GM20431 (cell line): ENCODE data around the gene PGAP1.

Source experiments
- in situ Hi-C: fragments of 300-500 bp; cut with MseI, MboI; formaldehyde crosslinking; loops from one replicate; pipeline ENCODE4 v1.15.0; 2020; ENCODE audit warnings: low sequenced_read_pairs; ENCODE audit not compliant: unreplicated experiment

The PGAP1 gene, protein sequence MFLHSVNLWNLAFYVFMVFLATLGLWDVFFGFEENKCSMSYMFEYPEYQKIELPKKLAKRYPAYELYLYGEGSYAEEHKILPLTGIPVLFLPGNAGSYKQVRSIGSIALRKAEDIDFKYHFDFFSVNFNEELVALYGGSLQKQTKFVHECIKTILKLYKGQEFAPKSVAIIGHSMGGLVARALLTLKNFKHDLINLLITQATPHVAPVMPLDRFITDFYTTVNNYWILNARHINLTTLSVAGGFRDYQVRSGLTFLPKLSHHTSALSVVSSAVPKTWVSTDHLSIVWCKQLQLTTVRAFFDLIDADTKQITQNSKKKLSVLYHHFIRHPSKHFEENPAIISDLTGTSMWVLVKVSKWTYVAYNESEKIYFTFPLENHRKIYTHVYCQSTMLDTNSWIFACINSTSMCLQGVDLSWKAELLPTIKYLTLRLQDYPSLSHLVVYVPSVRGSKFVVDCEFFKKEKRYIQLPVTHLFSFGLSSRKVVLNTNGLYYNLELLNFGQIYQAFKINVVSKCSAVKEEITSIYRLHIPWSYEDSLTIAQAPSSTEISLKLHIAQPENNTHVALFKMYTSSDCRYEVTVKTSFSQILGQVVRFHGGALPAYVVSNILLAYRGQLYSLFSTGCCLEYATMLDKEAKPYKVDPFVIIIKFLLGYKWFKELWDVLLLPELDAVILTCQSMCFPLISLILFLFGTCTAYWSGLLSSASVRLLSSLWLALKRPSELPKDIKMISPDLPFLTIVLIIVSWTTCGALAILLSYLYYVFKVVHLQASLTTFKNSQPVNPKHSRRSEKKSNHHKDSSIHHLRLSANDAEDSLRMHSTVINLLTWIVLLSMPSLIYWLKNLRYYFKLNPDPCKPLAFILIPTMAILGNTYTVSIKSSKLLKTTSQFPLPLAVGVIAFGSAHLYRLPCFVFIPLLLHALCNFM

DNA sequence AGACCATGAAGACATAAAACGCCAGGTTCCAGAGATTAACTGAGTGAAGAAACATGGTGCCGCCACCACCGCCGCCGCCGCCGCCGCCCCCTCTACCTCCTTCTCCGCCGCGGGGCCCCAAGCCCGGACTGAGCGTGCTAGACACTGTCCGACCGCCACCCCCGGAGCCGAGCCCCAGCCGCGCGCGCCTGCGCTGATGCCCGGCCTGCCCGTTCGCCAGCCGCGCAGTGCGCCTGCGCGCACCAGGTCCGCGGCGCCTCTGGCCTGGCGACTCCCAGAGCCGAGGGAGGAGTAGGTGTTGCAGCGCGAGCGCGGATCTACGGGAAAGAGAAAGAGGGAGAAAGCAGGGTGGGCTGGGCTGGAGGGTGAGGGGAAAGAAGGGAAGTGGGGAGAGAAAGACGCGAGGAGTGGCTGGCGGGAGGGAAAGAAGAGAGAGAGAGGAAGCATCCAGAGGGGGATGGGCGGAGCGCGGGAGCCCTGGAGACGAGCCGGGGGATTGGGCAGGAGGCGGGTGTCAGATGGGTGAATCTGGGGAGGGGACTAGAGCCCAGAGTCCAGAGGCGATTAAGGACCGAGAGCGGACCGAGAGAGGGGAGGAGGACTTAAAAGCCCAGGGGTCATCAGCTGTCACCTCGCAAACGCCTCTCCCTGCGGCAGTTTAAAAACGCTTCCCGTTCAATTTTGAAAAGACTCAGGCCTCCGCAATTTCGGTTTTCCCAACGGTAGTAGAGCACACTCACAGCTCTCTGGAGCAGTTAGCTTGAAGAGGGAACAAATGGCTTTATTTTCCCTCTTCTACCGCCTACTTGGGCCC is at the start of gene PGAP1:
PGAP1 (minus strand) TSS at position 146 of the 814 bp plus-strand sequence; CDS start at position 55, 91 bp downstream.
- in situ Hi-C loops, result no loop called here

DNA sequence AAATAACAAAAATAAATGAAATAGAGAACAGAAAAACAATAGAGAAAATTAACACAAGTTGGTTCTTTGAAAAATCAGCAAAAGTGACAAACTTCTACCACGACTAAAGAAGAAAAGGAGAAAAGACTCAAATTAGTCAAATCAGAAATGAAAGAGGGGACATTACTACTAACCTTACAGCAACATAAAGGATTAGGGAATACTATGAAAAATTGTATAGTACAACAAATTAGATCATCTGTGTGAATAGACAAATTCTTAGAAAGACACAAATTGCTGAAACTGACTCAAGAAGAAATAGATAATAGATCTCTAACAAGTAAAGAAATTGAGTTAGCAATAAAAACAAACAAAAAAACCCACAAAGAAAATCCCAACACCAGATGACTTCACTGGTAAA is 48.5 kb upstream of the PGAP1 start:
- in situ Hi-C loops, result no loop called here

DNA sequence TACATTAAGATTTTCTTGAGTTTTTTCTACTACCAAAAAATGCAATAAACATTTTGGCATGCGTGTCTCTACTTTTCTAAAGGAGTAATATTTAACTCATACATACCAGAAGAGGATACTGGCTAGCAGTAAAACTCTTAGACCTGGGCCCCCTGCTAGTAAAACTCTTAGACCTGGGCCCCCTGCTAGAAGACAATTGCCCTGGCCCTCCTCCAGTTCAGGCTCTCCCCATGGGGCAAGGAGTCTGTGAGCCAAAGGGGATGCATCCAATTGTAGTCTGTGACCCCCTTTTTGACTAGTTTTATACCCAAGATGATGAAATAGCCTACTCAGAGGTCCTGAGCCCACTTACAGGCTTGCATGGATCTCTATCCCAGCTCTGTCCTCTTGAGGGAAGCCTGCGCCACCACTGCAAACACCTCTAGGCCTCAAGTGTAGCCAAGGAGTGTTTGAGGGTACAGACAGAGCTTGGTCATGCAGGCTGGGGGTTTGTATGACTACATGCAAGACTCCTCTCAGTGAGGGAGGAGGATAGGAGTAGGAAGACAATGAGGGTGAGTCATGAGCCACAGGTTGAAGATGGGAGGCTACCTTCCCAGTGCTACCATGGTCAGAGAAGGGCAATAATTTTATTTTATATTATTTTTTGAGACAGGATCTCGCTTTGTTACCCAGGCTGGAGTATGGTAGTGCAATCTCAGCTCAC is 45.2 kb upstream of the PGAP1 start:
- in situ Hi-C loops, result no loop called here

DNA sequence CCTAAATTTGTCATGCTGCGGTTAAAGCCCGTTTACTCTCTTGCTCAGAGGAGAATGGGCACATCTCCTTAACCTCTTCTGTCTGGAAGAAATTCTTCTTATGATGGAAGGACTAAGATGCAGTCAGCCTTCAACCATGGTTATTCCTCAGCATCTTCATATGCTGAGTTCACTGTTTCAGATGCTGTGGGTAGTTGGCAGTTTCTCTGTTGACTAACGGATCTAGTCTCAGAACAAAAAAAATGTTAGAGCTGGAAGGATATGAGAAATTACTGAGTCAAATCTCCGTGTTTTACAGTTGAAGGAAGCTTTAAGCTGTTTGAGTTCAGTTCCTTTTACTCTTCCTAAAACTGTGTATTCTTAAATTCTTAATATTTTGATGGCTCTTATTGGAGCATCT is 43.6 kb upstream of the PGAP1 start:
- in situ Hi-C loops, result no loop called here

DNA sequence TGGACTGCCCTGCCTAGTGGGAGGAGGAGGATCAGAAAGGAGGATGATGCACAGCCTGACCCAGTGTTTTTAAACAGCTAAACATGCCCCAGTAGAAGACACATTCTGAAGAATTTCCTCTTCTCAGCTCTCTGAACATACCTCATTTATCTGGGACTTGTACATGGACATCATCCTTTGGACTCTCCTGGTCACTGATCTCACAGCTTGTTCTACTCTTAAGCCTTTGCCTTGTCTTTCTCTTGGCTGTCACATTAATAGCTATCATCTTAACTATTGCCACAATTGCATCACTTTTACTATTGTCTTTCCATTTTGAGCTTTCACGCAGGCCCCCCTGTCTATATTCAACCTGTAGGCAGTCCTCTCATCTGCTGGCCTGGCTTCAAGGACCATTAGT is 42.0 kb upstream of the PGAP1 start:
- in situ Hi-C loops, result no loop called here

DNA sequence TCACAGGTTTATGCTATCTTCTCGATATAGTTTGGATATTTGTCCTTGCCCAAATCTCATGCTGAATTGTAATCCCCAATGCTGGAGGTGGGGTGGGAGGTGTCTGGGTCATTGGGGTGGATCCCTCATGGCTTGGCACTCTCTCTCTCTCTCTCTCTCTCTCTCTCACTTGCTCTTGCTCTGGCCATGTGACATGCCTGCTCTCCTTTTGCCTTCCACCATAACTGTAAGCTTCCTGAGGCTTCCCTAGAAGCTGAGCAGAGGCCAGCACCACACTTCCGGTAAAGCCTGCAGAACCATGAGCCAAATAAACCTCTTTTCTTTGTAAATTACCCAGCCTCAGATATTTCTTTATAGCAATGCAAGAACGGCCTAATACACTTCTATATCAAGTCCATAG is 41.3 kb upstream of the PGAP1 start:
- in situ Hi-C loops, result no loop called here

DNA sequence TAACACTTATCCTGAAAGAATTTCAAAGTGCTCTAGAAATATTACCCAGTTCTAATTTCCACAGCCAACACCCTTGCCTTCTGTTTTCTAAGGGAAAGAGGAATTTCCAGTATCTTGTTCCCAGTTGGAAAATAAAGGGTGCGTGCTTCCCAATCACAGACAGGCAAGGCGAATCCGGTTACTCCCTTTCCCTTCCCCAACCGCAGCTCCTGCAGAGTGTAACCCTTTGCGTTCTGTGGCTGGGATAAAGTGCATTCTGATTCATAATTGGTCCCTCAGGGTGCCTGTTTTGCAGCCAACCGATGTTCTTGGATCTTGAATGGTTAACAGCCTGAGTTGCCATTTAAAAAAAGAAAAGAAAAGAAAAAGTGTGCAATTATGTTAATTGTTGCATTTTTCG is 40.6 kb upstream of the PGAP1 start:
- in situ Hi-C loops, result no loop called here

DNA sequence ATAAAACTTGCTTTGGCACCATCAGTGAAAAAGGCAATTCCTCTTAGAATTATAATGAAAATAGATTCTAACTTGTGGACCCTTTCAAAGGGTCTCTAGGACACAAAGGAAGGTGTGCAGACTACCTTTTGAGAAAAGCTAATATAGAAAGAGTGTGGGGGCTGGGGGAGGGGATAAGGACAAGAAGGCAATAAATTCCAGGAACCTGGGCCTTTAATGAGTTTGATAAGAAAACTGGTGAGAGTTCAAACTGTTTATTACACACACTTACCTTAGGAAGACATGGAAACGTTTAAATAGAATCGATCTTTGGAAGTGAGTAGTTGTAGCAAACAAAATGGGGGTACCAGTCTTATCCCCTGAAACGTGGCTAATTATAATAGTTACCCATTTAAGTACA is 39.6 kb upstream of the PGAP1 start:
- in situ Hi-C loops, result no loop called here

DNA sequence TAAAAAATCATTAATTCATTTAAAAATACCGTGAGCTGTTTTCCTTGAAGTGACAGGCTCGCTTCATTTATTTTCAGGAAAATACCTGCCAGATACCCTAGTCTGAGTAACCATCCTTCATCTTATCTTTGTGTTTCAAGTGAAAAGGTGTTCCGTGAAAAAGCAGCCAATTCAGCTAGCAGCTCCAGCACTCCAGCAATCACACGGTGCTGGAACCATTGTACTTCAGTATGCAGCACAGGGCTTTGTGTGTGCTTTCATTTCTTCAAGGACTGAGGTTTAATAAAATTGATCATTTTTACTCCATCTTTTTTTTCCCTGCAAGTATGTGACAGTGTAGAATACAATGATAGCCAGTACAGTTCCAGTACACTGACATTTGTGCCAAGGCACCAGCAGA is 39.1 kb upstream of the PGAP1 start:
- in situ Hi-C loops, result no loop called here

DNA sequence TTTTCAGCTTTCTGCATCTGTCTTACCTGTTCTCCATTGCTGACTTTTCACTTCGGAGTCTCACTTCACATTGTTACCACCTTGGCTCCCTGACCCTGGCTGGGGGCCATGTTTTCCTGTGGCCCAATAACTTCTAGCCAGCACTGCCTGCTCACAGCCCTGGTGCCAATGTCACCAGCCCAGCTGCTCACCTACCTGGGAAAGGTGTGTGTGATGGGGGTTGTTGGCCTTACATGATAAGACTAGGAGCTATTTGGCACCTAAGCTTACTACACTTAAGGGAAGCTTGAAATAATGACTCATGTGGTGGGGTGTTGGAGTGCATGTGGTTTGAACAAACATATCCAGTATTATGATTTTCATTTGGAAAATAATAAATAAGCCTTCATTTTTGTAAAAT is 37.5 kb upstream of the PGAP1 start:
- in situ Hi-C loops, result no loop called here

DNA sequence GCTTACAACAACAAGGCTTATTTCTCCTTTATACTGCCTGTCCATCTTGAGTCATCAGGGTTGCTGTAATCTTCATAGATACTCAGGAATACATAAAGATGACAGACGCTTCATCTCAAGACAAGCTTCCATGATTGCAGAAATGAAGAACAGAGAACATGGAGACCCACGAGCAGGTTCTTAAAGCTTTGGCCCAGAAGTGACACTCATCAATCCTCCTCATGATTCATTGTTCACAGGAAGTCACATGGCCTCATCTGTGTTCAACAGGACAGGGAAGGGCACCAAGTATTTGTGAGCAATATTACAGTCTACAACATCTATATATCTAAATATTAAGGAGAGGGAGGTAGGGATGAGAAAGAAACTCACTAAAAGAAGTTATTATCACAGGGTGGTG is 36.5 kb upstream of the PGAP1 start:
- in situ Hi-C loops, result no loop called here

DNA sequence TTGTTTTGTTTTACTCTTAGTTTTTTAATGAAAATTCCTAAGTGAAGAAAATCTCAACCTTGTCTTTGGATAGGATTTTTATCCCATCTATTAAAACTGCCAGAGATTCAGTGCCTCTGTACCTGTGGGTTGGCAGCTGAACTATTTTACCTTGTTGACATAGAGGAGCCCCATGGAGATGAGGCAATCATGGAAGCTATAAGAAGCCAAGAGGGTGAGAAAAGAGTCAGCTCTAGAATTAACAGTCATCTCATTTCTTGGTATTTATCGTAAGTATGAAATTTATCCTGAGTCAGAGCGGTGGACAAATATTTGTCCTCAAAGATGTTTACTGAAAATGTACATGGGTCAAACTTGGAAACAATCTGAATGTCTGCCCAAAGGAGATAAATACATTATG is 35.8 kb upstream of the PGAP1 start:
- in situ Hi-C loops, result no loop called here

DNA sequence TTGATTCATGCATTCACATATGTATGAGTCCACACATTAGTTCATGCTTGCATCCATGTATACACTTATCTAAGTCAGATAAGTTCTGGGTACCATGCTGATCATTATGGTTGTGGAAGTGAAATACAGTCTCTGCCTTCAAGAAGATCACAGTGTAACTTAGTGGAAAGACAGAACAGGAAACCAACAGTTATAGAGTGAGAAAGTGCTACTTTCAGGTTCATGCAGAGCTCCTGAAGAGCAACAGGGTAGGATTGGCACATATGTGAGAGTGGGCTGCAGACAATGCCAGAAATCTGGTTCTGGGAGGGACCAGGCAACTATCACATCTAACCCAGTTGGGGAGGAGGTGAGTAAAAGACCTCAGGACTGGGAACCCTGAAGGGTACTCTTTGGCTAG is 35.4 kb upstream of the PGAP1 start:
- in situ Hi-C loops, result no loop called here

DNA sequence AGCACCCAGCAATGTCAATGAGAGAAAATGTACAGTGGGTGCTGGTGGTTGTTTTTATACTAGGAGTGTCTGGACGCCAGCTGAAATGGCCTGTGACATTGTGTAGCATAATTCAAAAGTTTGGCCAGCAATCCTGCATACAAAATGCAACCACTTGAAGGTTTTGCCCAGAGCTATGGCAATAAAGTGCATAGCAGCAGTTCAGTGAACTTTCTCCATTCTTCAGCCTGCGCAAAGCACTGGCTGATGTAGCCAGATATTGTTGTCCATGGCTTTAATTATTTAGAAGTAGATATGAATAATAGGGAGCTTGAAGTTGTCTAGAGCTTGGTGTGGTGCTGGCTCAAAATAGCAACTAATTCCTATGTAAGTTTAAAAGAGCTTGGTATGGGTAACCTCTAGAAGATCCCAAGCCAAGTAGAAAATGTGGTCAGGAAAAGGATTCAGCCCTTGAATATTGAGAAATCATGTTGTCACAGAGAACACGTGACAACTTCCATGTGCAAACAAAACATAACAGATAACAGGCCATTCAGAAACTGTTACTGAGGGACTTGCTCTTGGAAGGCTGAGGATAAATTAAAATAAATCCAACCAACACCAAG is 33.3 kb upstream of the PGAP1 start:
- in situ Hi-C loops, result no loop called here

DNA sequence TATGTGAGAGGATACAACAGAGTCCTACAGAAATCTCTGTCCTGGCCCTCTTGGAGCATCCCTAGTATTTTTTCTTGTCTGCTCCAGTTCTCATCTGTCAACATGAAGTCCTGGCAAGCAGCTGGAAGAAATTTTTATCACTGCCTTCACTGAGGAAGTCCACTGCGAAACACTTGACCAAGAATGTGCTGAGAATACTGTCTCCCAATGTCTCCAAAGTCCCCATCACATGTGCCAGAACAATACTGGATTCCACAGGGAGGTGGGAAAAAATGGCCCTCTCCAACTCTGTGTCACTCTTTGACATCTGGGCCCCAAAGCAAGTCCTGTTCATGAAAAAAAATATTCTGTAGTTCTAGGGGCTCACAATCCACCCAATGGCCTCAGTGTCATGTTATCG is 32.8 kb upstream of the PGAP1 start:
- in situ Hi-C loops, result no loop called here

DNA sequence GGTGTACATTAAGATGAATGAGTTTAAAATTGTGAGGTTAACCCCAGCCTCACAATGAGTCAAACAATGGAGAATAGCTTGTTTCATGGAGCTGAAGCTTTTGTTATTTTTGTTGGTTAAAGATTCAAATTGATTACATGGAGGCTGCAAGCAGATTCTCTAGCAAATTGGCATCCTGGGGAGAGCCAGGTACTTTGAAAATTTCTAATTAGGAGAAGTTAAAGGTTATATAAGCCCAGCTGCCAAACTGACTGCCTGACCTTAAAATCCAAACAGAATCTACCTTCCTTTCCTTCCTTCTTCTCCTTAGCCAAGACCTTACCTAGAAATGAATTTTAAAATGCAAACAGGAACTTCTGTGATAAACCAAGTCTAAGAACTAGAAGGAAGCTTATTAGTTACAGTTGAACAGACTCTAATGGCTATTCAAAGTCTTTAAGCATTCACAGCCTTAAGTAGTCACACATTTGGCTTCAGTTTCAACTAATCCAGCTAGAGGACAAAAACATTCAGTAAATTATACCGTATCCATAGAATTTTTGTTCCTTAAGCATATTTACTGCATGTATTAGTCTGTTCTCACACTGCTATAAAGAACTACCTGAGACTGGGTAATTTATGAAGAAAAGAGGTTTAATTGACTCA is 31.5 kb upstream of the PGAP1 start:
- in situ Hi-C loops, result no loop called here

DNA sequence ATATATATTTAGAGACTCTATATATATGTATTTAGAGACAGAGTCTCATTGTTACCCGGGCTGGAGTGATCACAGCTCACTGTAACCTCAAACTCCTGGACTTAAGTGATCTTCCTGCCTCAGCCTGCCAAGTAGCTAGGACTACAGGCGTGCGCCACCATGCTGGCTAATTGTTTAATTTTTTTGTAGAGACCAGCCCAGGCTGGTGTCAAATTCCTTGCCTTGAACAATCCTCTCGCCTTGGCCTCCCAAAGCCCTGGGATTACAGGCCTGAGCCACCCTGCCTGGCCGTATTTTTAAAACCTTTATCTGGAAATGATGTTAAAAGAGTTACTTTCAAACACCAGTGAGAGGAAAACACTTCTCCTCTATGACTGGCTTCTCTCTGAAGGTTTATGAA is 30.9 kb upstream of the PGAP1 start:
- in situ Hi-C loops, result no loop called here

DNA sequence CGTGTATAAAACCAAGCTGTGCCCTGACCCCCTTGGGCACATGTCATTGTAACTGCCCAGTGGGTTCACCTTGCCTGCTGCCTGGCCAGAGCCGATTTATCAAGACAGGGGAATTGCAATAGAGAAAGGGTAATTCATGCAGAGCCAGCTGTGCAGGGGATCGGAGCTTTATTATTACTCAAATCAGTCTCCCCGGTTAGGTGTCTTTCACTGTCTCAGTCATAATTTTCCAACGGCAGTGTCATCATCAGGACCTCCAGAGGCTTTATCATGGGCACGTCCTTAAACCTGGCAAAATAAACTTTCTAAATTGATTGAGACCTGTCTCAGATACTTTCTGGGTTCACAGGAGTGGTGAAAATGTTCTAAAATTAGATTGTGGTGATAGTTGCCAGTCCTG is 29.6 kb upstream of the PGAP1 start:
- in situ Hi-C loops, result no loop called here

DNA sequence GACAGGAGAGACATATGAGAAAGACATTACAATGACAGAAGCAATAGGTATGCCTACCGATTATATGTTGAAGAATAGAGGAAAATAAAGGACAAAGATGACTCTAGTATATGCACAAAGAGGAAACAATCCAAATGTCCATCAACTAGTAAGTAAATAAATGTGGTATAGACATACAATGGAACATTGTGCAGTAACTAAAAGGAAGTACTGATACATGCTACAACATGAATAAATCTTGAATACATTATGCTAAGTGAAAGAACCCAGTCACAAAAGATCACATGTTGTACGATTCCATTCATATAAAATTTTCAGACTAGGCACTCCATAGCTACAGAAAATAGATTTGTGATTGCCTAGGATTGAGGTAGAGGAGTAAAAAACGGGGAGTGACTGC is 28.5 kb upstream of the PGAP1 start:
- in situ Hi-C loops, result no loop called here
